SJCRH30 (cell line): ENCODE measurements around the gene CAMTA1. TPM values are rescaled to one million over a fixed set of nuclear protein-coding genes. Genes with fewer than 3 reads are reported as not detected.

ENCODE experiments used
- DNase-seq, 2 experiments: peaks; one replicate each; pipeline ENCODE4 v3.0.0-alpha.2; 2015 to 2020
- H3K27ac ChIP-seq: fragments of 250-450 bp; sonication (Bioruptor Pico); 2 replicates; pipeline ENCODE4 v1.5.1; 2020; ENCODE audit warnings: mild to moderate bottlenecking, moderate library complexity
- H3K27me3 ChIP-seq: fragments of 250-450 bp; sonication (Bioruptor Pico); 2 replicates; pipeline ENCODE4 v1.5.1; 2020; ENCODE audit warnings: mild to moderate bottlenecking, moderate library complexity
- H3K36me3 ChIP-seq: fragments of 250-450 bp; sonication (Bioruptor Pico); 2 replicates; pipeline ENCODE4 v1.5.1; 2020; ENCODE audit warnings: mild to moderate bottlenecking, moderate library complexity
- H3K4me1 ChIP-seq: fragments of 250-450 bp; sonication (Bioruptor Pico); 2 replicates; pipeline ENCODE4 v1.5.1; 2020; ENCODE audit warnings: mild to moderate bottlenecking, moderate library complexity
- H3K4me3 ChIP-seq: fragments of 250-450 bp; sonication (Bioruptor Pico); 2 replicates; pipeline ENCODE4 v1.5.1; 2020; ENCODE audit warnings: mild to moderate bottlenecking, moderate library complexity
- H3K9me3 ChIP-seq: fragments of 250-450 bp; sonication (Bioruptor Pico); replicated peaks from 2 replicates; pipeline ENCODE4 v1.5.1; 2020; ENCODE audit warnings: mild to moderate bottlenecking, moderate library complexity
- total RNA-seq: library from RNA; depleted of rRNA; stranded (reverse); fragments of >200 nt; shearing (Covaris generic); gene quantifications from 2 replicates; pipeline ENCODE4 v1.2.3, GENCODE V29; 2014

CAMTA1 gene
- total RNA-seq, 1 experiment from 2014 or later = 153 TPM

GRCh38 chr1:6860401-6860800 lies 75.1 kb downstream of the CAMTA1 start:
- DNase-seq = no peak
- no peaks in the 10 kb centered on the region for H3K27me3 ChIP-seq

GRCh38 chr1:6861075-6861724 lies 75.9 kb downstream of the CAMTA1 start:
- no peaks in the 10 kb centered on the region for H3K27me3 ChIP-seq
- DNase-seq = no peak
- H3K36me3 ChIP-seq = no peaks in the 10 kb centered on the region
- H3K27ac ChIP-seq = no peak overlapping the region
- no peaks in the 10 kb centered on the region for H3K9me3 ChIP-seq
- no peak overlapping the region for H3K4me3 ChIP-seq
- peaks cover 19% of the 10 kb centered on the region for H3K4me1 ChIP-seq

More at GRCh38 chr1:6860401-6860800, 75.1 kb downstream of the CAMTA1 start:
- no peak overlapping the region for H3K4me3 ChIP-seq
- H3K4me1 ChIP-seq = peaks cover 19% of the 10 kb centered on the region
- H3K9me3 ChIP-seq = no peaks in the 10 kb centered on the region
- peak overlapping the region; percentile 50 for H3K27ac ChIP-seq
- 0 out of 2 replicates have a peak, but pooled peaks cover under 1% of the 10 kb centered on the region for H3K36me3 ChIP-seq

GRCh38 chr1:6862906-6863305 lies 77.7 kb downstream of the CAMTA1 start:
- no peaks in the 10 kb centered on the region for H3K27me3 ChIP-seq
- no peaks in the 10 kb centered on the region for H3K36me3 ChIP-seq
- H3K4me3 ChIP-seq = no peak overlapping the region
- H3K9me3 ChIP-seq = no peaks in the 10 kb centered on the region
- H3K27ac ChIP-seq = no peak overlapping the region
- DNase-seq = no peak
- H3K4me1 ChIP-seq = peaks cover 19% of the 10 kb centered on the region

GRCh38 chr1:6864166-6864565 lies 78.9 kb downstream of the CAMTA1 start:
- Histone ChIP-seq H3K36me3 (no peaks in the 10 kb centered on the region), H3K27me3 (no peaks in the 10 kb centered on the region), H3K27ac (no peak overlapping the region), H3K4me3 (no peak overlapping the region), H3K9me3 (no peaks in the 10 kb centered on the region), H3K4me1 (peaks cover 15% of the 10 kb centered on the region)
- DNase-seq = no peak

- Histone ChIP-seq H3K36me3 (no peaks in the 10 kb centered on the region), H3K4me1 (peaks cover 16% of the 10 kb centered on the region; the same call in 1 of the 2 replicates), H3K27ac (no peak overlapping the region), H3K9me3 (no peaks in the 10 kb centered on the region), H3K4me3 (no peak overlapping the region), H3K27me3 (no peaks in the 10 kb centered on the region)
- no peak for DNase-seq
Measured at GRCh38 chr1:6866825-6867224, 81.6 kb downstream of the CAMTA1 start.

- no peaks in the 10 kb centered on the region for H3K27me3 ChIP-seq
- H3K36me3 ChIP-seq = no peaks in the 10 kb centered on the region
- H3K9me3 ChIP-seq = no peaks in the 10 kb centered on the region
- H3K4me3 ChIP-seq = no peak overlapping the region
- H3K27ac ChIP-seq = no peak overlapping the region
- DNase-seq = no peak
- peaks cover 16% of the 10 kb centered on the region; the same call in 1 of the 2 replicates for H3K4me1 ChIP-seq
Measured at GRCh38 chr1:6867321-6867720, 82.1 kb downstream of the CAMTA1 start.

- peaks cover 16% of the 10 kb centered on the region; the same call in 1 of the 2 replicates for H3K4me1 ChIP-seq
- no peaks in the 10 kb centered on the region for H3K36me3 ChIP-seq
- no peak overlapping the region for H3K4me3 ChIP-seq
Measured at GRCh38 chr1:6867729-6868659, 82.7 kb downstream of the CAMTA1 start.

GRCh38 chr1:6868660-6869380 lies 83.6 kb downstream of the CAMTA1 start:
- no peaks in the 10 kb centered on the region for H3K36me3 ChIP-seq
- DNase-seq = no peak
- no peak overlapping the region for H3K27ac ChIP-seq
- peaks cover 16% of the 10 kb centered on the region; the same call in 1 of the 2 replicates for H3K4me1 ChIP-seq
- H3K9me3 ChIP-seq = no peaks in the 10 kb centered on the region
- no peaks in the 10 kb centered on the region for H3K27me3 ChIP-seq
- no peak overlapping the region for H3K4me3 ChIP-seq

More at GRCh38 chr1:6867729-6868659, 82.7 kb downstream of the CAMTA1 start:
- H3K27me3 ChIP-seq = no peaks in the 10 kb centered on the region
- H3K27ac ChIP-seq = no peak overlapping the region
- H3K9me3 ChIP-seq = no peaks in the 10 kb centered on the region
- no peak for DNase-seq

- Histone ChIP-seq H3K36me3 (peaks cover 5% of the 10 kb centered on the region), H3K9me3 (no peaks in the 10 kb centered on the region), H3K27me3 (no peaks in the 10 kb centered on the region), H3K27ac (no peak overlapping the region), H3K4me1 (peaks cover 16% of the 10 kb centered on the region; the same call in 1 of the 2 replicates), H3K4me3 (no peak overlapping the region)
- no peak for DNase-seq
Measured at GRCh38 chr1:6869545-6869944, 84.3 kb downstream of the CAMTA1 start.

- Histone ChIP-seq H3K9me3 (no peaks in the 10 kb centered on the region), H3K4me3 (no peak overlapping the region), H3K27ac (no peak overlapping the region), H3K27me3 (no peaks in the 10 kb centered on the region), H3K4me1 (peaks cover 16% of the 10 kb centered on the region; the same call in 1 of the 2 replicates), H3K36me3 (peaks cover 5% of the 10 kb centered on the region)
- DNase-seq = no peak
Measured at GRCh38 chr1:6870086-6870485, 84.8 kb downstream of the CAMTA1 start.

- H3K4me3 ChIP-seq = no peak overlapping the region
- H3K9me3 ChIP-seq = no peaks in the 10 kb centered on the region
- DNase-seq = no peak
- no peaks in the 10 kb centered on the region for H3K27me3 ChIP-seq
- peaks cover 16% of the 10 kb centered on the region; the same call in 1 of the 2 replicates for H3K4me1 ChIP-seq
- H3K36me3 ChIP-seq = peaks cover 5% of the 10 kb centered on the region
- no peak overlapping the region for H3K27ac ChIP-seq
Measured at GRCh38 chr1:6870571-6870970, 85.3 kb downstream of the CAMTA1 start.

- Histone ChIP-seq H3K9me3 (no peaks in the 10 kb centered on the region), H3K4me1 (peaks cover 16% of the 10 kb centered on the region; the same call in 1 of the 2 replicates), H3K27ac (no peak overlapping the region), H3K36me3 (peaks cover 5% of the 10 kb centered on the region), H3K27me3 (no peaks in the 10 kb centered on the region), H3K4me3 (no peak overlapping the region)
- no peak for DNase-seq
Measured at GRCh38 chr1:6871300-6871972, 86.2 kb downstream of the CAMTA1 start.

- H3K4me1 ChIP-seq = peaks cover 16% of the 10 kb centered on the region; the same call in 1 of the 2 replicates
- peak in 1 of 2 experiments; percentile 18 for DNase-seq
Measured at GRCh38 chr1:6872573-6873261, 87.5 kb downstream of the CAMTA1 start.

More at GRCh38 chr1:6872573-6873261, 87.5 kb downstream of the CAMTA1 start:
- Histone ChIP-seq H3K9me3 (no peaks in the 10 kb centered on the region), H3K4me3 (no peak overlapping the region), H3K27me3 (no peaks in the 10 kb centered on the region), H3K27ac (no peak overlapping the region; the same call in 1 of the 2 replicates), H3K36me3 (peaks cover 5% of the 10 kb centered on the region)
